Hepatic stellate cell (primary cell): ENCODE data around the gene CRYBG1.
"Not testable (repeated sequence)": the region's sequence is repeated elsewhere in the genome, so short reads cannot be mapped to it uniquely, and the experiment has no call there.

Experiments used
- DNase-seq: peaks from one replicate; pipeline ENCODE4 v3.0.0; 2011; ENCODE audit warnings: low spot score

The CRYBG1 gene

DNA sequence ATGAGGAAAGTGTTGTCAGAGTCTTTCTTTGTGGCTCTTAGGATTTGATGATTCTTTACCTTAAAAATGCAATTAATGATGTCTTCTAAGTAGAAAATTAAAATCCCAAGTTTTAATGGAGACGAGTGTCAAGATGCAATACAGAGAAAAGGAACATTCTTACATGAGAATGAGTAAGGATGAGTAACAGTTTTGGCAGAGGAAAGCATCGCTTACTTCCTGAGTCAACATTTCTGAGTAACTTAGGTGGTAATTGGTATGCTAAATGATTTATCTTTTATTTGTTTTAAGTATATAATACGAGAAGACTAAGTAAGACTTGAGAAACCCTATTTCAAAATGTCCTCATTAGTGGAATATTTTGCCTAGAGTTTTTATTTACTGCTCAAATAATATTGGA lies 167.5 kb downstream of the CRYBG1 start:
- peak; percentile 34 for DNase-seq

DNA sequence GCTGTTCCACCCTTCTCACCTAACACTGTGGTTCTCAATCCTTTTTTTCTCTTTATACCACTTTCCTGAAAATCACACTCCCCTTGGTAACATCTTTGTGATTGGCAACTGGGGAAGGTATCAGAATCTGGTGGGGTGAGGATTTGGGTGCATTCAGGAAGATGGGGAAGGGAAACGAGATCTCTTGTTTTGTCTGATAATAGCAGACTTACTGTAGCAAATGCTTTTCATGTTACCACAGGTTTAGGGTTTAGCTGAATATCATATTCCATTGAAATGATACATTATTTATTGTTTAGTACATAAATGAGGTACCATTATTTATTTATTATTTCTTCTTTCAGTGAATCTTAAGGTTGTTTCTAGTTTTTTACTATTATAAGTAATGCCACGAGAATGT lies 168.0 kb downstream of the CRYBG1 start:
- no peak for DNase-seq

DNA sequence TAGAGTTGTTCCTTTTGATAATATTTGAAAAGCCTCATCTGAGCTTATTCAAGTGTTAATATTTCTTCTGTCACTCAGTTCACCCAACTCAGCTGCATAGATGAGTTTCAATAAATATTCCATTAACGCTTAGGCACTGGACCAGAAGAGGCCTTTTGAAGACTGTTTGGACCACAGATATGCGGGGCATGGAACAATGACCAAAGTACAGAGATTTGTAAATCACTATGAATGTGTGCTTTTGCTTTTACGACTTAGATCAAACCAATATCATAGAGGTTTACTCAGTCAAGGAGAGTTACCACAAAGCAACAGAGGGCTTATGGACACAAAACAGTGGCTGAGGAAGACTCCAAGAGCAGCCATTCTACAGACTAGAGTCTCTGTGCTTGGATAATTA lies 168.9 kb downstream of the CRYBG1 start:
- no peak for DNase-seq

DNA sequence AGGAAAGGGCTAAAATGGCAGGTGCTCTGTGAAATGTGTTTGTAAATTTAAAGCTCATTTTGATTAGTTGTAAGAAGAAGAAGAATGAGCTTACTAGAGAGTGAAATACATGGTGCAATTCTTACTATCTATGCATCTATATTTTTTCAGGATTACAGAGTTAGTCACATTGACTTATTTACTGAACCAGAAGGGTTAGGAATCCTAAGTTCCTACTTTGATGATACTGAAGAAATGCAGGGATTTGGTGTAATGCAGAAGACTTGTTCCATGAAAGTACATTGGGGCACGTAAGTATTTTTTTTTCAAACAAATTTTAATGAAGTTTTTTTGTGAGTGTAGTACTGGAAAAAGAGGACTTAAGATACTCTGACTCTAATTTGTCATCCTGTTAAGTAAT lies 169.5 kb downstream of the CRYBG1 start:
- no peak for DNase-seq

DNA sequence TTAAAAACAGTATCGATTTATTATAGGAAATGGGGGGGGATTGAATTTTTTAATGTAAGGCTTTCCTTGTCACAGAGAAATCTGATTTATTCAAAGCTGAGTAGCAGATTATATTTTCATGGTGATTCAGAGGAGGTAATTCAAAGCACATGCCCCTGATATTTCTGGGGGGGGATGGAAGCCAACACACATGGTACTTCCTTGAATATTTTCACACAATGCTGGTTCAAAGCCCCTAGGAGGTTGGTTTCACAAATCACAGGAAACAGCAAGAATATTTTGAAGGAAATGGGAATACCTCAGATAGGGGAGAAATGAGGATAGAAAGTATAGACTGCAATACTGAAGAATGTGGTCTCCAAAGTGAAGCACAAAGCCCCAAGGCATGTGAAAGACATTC lies 170.0 kb downstream of the CRYBG1 start:
- no peak for DNase-seq

DNA sequence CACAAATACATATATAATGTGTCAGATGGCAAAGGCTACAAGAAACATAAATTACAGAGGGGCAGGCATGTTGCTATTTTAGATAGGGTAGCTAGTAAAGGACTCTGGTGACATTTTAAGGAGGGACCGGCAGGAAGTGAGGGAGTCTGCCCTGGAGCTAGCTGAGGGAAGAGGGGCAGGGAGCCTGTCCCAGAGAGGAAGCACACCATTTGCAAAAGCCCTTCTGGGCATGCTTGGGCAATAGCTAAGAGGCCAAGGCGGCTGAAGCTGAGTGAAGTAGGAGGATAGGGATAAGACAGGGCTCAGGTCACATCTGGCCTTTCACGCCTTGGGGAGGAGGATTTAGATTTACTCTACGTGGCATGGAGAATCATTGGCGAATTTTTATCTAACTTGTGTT lies 172.5 kb downstream of the CRYBG1 start:
- DNase-seq: no peak

DNA sequence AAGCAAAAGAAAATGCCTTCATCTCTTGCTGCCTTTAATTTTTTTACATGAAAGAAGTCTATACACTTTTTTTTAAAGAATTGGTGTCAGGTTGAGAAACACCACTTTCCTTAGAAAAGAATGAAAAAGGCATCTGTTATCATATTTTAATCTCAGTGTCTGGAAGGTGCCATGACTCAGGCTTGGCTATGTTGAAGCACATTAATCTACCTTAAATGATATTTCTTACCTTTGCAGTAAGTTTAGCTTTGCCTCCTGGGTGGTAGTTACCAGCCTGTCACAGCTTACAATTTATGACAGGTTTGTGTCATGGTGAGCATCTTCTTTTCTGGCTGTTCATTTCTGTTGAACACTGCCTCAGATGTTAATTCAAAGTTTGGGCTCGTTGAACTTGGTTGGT lies 173.5 kb downstream of the CRYBG1 start:
- DNase-seq: no peak

DNA sequence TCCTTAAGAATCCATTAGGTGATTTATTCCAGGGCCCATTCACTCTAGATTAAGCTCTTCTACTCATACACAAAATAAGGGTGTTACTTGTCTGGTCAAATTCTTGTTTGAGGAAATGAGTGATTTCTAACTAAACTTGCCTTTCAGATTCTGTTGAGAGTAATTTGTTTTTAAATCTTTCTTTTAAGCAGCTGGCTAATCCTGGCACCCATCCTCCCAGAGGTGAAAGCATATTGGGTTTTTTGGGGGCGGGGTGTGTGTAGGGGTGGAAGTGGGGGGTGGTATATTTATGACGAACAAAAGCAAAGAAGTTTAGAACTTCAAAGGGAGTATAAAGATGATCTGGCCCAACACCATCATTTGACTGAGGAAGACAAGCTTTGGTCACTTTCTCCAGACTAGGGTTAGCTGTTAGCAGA lies 174.1 kb downstream of the CRYBG1 start:
- no peak for DNase-seq

DNA sequence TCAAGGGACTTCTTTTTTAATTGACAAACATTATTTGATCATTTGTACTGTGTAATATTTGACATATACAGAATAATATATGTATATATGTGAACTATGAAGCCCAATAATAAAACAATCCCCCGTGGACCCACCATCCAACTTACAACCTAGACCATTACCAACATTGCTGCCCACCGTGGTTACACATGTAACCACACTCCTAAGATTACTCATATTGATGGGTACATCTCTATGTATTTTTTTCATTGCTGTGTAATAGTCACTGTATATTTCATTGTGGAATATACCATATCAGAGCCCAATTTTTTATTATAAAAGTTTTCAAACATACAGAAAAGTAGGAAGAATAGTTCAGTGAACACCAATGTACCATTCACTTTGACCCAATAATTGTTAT lies 174.5 kb downstream of the CRYBG1 start:
- DNase-seq: no peak

DNA sequence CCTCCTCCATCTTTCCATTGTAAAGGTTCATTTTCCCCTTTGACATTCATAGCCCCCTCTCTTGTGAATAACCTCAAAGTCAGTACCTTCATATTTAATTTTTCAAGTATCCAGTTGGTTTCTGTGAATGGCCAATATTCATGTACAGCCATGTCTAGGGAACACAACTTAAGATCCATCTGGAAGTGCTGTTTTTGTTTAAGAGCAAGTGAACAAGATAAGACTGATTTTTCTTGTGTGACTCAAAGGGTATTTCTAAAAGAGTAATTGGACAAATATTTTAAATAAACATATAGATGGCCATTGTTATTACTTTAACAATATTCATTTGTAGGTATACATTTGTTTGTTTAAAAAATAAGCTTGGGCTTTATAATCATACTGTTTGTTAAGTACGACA lies 175.8 kb downstream of the CRYBG1 start:
- no peak for DNase-seq

DNA sequence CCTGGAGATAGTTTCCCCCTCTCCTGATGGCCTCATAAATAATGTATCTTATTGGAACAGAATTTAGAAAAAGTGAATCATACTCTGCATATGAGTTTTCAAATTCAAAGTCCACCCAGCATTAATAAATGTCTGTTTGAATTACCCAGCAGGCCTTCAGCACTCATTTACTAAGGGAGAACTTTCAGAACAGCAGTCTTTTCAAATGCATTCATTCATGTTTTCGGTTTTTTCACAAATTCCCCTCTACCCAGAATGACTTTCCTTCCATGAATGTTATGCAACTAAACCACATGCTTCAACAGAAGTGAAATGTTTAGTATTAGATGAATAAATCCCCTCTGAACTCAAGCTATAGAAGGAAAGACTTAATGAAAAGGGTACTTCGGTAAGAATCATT lies 176.3 kb downstream of the CRYBG1 start:
- no peak for DNase-seq

DNA sequence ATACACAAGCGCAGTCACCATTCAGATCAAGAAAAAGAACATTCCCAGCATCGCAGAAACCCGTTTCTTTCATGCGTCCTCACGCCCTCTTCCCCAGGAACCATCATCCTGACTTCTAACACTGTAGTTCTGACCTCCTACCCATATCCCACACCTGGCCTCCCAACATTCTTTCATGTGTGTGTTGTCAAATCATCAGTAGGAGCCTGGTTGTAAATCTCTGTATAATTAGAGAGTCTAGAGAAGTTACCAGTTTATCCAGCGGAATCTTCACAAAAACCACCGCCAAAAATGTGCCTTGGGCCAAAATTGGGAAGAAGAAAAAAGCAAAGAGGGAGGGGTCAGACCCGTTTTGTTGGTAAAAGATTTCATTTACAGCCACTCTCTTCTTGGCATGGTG lies 177.1 kb downstream of the CRYBG1 start:
- no peak for DNase-seq

DNA sequence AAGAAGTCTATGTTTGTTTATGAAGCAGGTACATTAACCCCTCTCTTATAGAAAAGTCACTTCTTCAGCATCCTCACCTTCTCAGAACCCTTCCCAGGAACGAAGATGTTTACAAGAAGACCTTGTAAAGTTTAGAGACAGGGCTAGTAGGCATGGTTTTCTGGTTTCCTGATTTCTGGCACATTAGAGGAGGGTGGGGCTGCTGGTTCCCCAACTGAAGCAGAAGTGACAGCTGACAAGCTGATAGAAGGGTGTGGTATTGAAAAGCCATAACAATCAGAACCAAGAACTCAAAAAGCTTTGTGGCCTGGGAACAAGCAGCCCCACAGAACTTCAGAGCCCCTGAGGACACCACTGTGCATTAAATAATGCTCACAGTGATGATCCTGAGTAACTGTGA lies 177.6 kb downstream of the CRYBG1 start:
- no peak for DNase-seq

DNA sequence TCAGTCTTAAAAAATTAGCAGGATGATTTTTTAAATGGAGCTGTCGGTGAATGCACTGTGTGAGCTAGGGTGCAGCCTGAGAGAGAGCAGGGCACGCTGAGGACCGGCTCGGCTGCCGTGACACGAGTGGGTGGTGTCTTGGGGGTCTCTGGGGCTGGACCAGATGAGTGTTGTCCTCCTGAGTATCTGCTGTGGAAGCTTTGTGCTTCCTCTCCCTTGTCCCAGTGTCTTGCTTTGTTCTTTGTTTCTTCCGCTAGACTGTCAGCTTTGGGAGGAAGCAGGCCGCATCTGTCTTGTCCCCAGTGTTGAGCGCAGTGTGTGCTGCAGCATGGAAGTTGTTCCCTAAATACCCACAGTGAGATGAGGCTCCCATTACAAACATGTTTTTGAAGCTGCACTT lies 179.4 kb downstream of the CRYBG1 start:
- DNase-seq: no peak

DNA sequence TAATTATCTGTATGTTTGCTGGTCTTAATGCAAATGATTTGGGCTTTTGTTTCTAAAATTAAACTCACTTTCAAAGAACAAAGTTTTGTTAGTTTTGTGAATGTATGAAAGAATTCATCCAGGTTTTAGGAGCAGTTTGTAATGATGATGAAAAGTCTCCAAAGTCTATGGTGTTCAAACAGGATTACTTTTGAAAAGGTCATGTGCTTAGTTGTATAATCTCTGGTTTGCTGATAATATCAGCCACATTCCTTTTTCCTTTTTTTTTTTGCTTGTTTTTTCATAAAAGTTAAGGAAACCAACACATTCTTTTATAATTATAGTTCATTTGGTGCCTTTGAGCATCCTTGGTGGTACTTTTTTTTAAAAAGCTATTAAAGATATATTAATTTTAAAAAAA lies 179.9 kb downstream of the CRYBG1 start:
- no peak for DNase-seq

DNA sequence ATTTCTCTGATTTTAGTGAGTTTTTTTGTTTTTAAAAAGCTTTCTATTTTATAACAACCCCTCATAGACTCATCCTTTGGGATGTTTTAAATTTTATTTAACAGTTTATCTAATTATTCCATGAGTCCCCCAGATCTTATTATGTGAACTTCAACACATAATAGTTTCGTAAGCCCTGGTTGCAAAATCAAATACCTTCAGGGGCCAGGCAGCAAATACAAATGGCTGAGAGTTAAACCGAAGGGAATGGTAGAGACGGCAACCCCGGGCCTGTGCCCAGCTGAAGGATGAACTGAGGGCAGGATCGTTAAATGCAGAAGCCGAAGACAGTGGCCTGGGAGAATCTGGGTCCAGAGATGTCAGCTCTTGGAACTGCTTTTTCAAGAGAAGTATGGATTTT lies 180.4 kb downstream of the CRYBG1 start:
- DNase-seq: no peak

DNA sequence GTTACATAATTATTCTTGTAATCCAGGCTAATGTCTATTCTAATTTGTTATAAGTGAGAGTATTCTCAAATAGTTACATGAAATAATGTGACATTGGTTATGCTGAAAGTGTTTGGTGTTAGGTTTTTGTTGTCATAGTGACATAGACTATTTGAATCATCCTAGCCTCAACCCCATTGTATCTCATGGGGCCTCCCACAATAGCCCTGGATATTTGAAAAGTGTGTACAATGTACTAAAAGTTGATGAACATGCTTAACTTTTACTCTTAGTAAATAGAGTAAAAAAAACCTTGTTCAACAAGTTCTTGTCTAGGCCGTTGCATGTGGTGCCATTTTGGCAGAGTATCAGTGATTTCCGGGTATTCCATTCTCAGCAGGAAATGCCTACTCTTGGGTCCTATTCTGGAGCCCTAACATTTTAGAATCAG lies 185.8 kb downstream of the CRYBG1 start:
- DNase-seq: peak; percentile 28

DNA sequence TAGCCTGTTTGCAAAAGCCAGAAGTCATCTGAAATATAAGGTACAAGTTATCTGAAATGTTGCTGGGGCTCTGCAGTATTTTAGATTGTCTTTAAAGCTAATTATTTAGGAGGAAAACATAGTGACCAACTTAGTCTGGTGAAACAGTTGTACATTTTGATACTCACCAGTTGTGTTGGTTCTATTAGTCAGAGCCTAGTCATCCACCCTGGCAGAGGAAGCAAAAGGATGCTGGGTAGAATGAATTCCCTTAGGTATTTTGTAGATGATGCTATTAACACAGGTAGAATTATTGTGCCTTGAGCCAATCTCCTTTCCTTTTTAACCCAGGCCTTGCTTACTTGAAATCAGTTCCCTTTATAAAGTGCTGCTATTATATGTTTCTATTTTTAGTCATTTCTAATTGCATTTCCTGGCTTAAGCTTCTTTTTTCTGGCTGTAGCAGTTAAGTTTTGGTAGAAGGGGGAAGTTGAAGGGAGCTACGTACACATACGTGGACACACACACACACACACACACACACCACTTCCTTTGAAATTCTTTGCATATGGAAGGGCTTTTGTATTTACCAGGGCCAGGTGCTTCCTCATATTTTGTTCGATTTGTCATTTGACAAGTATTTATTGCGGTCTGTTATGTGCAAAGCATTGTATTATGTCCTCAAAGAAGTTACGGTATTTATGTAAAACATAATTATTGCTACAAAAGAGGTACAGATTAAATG lies 186.3 kb downstream of the CRYBG1 start:
- peak; percentile 49 for DNase-seq

DNA sequence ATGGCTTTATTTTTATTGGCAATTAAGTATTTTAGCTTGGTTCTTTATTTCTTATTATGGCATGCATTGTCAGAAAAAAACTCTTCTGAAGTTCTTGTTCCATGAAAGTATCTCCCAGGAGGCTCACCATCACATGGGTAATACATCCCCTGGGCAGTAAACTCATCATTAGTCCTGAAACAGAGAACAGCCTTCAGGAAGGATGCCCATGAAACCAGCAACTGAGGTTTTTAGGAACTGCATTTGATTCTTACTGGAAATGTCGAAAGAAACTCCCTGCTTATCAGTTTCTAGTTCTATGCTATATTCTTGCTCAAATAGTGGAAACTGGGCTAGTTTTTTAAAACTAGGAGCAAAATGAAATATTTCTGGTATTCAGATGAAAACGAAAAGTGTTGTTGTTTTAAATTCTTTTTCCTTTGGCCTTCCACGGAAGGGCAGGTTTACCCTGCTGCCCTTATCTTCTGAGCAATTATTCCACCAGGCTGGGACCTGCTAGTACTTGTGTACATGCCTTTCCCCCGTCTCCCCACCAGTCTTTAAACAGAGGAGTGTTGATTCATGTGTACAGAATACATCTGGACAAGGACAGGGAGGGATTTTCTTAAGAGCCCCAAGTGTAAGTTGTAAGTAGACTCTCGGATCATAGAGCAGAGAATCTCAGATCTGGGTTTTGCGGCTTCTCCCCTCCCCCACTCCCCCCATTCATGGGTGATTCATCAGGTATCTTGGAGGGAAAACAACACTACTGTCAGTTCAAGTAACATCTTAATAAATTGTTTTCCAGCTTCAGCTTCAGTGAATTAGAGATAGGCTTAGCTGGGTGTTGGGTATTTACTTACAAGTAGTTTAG lies 187.3 kb downstream of the CRYBG1 start:
- DNase-seq: peak; percentile 20

DNA sequence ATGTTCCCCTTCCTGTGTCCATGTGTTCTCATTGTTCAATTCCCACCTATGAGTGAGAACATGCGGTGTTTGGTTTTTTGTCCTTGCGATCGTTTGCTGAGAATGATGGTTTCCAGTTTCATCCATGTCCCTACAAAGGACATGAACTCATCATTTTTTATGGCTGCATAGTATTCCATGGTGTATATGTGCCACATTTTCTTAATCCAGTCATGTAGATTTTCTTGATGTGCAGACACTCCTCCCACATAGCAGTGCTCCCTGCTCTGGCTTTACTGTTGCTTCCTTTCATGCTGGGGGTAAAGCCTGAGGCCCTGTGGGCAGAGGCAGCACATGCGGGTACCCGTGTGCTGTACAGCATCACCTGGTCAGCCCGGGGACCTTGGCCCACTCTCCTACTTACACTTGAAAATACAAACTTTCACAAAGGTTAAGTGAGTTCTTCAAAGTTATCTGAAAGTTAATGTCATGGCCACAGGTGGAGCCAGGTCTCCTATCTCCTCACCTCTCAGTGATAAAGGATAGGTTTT lies 188.5 kb downstream of the CRYBG1 start:
- DNase-seq: not testable (repeated sequence)

DNA sequence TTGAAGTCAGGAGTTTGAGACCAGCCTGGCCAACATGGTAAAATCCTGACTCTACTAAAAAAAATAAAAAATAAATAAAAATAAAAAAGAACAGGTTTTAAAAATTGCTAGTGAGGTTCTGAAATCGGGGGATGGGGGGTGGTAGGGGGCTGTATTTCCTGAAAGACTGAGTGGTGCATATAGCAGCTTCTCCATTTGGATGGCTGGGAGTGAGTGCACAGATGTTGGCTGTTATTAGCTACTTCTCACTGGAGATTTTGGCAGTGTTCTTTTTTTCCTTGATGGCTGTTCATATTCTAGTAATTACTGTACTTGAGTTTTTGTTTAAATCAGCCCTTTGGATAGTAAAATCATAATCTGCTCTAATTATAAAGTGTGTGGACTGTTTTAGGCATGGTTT lies 189.0 kb downstream of the CRYBG1 start:
- no peak for DNase-seq

DNA sequence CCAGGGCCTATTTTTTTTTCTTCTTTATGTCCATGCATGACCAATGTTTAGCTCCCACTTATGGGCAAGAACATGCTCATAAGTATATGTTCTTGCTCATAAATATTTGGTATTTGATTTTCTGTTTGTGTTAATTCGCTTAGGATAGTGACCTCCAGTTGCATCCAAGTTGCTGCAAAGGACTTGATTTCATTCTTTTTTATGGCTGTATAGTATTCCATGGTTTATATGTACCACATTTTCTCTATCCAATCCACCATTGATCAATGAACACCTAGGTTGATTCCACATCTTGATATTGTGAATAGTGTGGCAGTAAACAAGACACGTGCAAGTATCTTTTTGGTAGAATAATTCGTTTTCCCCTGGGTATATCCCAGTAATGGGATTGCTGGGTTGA lies 190.6 kb downstream of the CRYBG1 start:
- DNase-seq: no peak

DNA sequence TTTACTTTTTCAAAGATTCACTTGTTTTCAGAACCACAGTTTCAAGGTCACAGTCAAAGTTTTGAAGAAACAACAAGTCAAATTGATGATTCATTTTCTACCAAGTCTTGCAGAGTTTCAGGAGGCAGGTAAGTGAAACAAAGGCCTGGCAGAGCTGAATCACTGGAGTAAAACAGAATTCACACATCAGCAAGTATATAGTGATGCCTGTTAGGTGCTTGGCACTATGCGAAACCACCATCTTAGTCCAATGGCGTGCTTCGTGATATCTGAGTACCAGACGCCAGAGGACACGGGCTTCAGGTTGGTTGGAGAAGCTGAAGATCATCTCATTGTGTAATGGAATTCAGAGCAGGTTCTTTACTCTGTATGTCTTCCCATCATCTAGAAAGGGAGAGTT lies 192.9 kb downstream of the CRYBG1 start:
- DNase-seq: no peak
